Activated CD4-positive, CD25-positive, alpha-beta regulatory T cell treated with anti-CD3 and anti-CD28 coated beads, Interleukin-2, amount 50 U/mL, for 16 hours (primary cell): Measurements from ENCODE around the gene GLP2R.
"Not testable (repeated sequence)": the region's sequence is repeated elsewhere in the genome, so short reads cannot be mapped to it uniquely, and the experiment has no call there.

Experiments used
- DNase-seq: peaks from one replicate; pipeline ENCODE4 v3.0.0-alpha.2; 2020; ENCODE audit warnings: low read depth, low spot score

GLP2R gene

GRCh38 chr17:9825641-9826150, at the start of gene GLP2R:
Gene GLP2R (plus strand): TSS chr17:9825924. CDS start chr17:9826064, 140 bp downstream.
- DNase-seq: no peak

- no peak for DNase-seq
Measured at GRCh38 chr17:9776911-9777310, 48.8 kb upstream of the GLP2R start.

- no peak for DNase-seq
Measured at GRCh38 chr17:9780552-9780951, 45.2 kb upstream of the GLP2R start.

GRCh38 chr17:9783050-9783449, 42.7 kb upstream of the GLP2R start:
- no peak for DNase-seq

- not testable (repeated sequence) for DNase-seq
Measured at GRCh38 chr17:9783465-9783864, 42.3 kb upstream of the GLP2R start.

- DNase-seq: no peak
Measured at GRCh38 chr17:9784544-9784943, 41.2 kb upstream of the GLP2R start.

GRCh38 chr17:9788601-9789000, 37.1 kb upstream of the GLP2R start:
- DNase-seq: no peak

- no peak for DNase-seq
Measured at GRCh38 chr17:9790316-9790715, 35.4 kb upstream of the GLP2R start.

GRCh38 chr17:9790889-9791876, 34.5 kb upstream of the GLP2R start, which contains the start of gene DHRS7C:
Gene DHRS7C (minus strand): TSS chr17:9791592. CDS start chr17:9791284, 308 bp downstream.
- no peak for DNase-seq

GRCh38 chr17:9792181-9792840, 33.4 kb upstream of the GLP2R start:
- DNase-seq: no peak

- DNase-seq: no peak
Measured at GRCh38 chr17:9798008-9798407, 27.7 kb upstream of the GLP2R start.

- no peak for DNase-seq
Measured at GRCh38 chr17:9798724-9799123, 27.0 kb upstream of the GLP2R start.

- no peak for DNase-seq
Measured at GRCh38 chr17:9801505-9801904, 24.2 kb upstream of the GLP2R start.

- no peak for DNase-seq
Measured at GRCh38 chr17:9802294-9802693, 23.4 kb upstream of the GLP2R start.

GRCh38 chr17:9802697-9803096, 23.0 kb upstream of the GLP2R start:
- DNase-seq: no peak

- DNase-seq: no peak
Measured at GRCh38 chr17:9805769-9806168, 20.0 kb upstream of the GLP2R start.

GRCh38 chr17:9806699-9807098, 19.0 kb upstream of the GLP2R start:
- no peak for DNase-seq

- no peak for DNase-seq
Measured at GRCh38 chr17:9809409-9809808, 16.3 kb upstream of the GLP2R start.

- DNase-seq: no peak
Measured at GRCh38 chr17:9810100-9810949, 15.4 kb upstream of the GLP2R start.

- no peak for DNase-seq
Measured at GRCh38 chr17:9811086-9811485, 14.6 kb upstream of the GLP2R start.

GRCh38 chr17:9811537-9811936, 14.2 kb upstream of the GLP2R start:
- no peak for DNase-seq

GRCh38 chr17:9813166-9813565, 12.6 kb upstream of the GLP2R start:
- no peak for DNase-seq
